ENCODE measurements around the gene CC2D2A.

GRCh38 chr4:15482842-15483241 lies 13.2 kb downstream of the CC2D2A start:
- TF ChIP-seq, protein P1, sequence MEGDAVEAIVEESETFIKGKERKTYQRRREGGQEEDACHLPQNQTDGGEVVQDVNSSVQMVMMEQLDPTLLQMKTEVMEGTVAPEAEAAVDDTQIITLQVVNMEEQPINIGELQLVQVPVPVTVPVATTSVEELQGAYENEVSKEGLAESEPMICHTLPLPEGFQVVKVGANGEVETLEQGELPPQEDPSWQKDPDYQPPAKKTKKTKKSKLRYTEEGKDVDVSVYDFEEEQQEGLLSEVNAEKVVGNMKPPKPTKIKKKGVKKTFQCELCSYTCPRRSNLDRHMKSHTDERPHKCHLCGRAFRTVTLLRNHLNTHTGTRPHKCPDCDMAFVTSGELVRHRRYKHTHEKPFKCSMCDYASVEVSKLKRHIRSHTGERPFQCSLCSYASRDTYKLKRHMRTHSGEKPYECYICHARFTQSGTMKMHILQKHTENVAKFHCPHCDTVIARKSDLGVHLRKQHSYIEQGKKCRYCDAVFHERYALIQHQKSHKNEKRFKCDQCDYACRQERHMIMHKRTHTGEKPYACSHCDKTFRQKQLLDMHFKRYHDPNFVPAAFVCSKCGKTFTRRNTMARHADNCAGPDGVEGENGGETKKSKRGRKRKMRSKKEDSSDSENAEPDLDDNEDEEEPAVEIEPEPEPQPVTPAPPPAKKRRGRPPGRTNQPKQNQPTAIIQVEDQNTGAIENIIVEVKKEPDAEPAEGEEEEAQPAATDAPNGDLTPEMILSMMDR (IDR thresholded peaks at IDR 0.05) = no peak
- no peak for TF ChIP-seq POLR2AphosphoS5 (IDR thresholded peaks at IDR 0.05)
